ENCODE data around the gene ZDHHC8.

Gene ZDHHC8

GRCh38 chr22:20181194-20181883 is 49.7 kb downstream of the ZDHHC8 start:
- no peak for DNase-seq

- no peak for DNase-seq
These were observed 50.3 kb downstream of the ZDHHC8 start for GRCh38 chr22:20181884-20182236.

- no peak for DNase-seq
These were observed 50.8 kb downstream of the ZDHHC8 start for GRCh38 chr22:20182365-20182764.

- no peak for DNase-seq
These were observed 51.5 kb downstream of the ZDHHC8 start for GRCh38 chr22:20183101-20183500.

- no peak for DNase-seq
These were observed 52.2 kb downstream of the ZDHHC8 start for GRCh38 chr22:20183823-20184222.

GRCh38 chr22:20184501-20185165 is 53.0 kb downstream of the ZDHHC8 start:
- DNase-seq: no peak

- no peak for DNase-seq
These were observed 54.1 kb downstream of the ZDHHC8 start for GRCh38 chr22:20185750-20186149.

GRCh38 chr22:20186183-20186870 is 54.7 kb downstream of the ZDHHC8 start:
- no peak for DNase-seq

GRCh38 chr22:20186871-20187546 is 55.4 kb downstream of the ZDHHC8 start:
- DNase-seq: no peak

- DNase-seq: no peak
These were observed 56.4 kb downstream of the ZDHHC8 start for GRCh38 chr22:20187777-20188566.

GRCh38 chr22:20188567-20188877 is 56.9 kb downstream of the ZDHHC8 start:
- DNase-seq: no peak

- DNase-seq: no peak
These were observed 59.5 kb downstream of the ZDHHC8 start for GRCh38 chr22:20191000-20191515.

- DNase-seq: no peak
These were observed 60.2 kb downstream of the ZDHHC8 start for GRCh38 chr22:20191803-20192202.

- no peak for DNase-seq
These were observed 60.8 kb downstream of the ZDHHC8 start for GRCh38 chr22:20192293-20192971.

GRCh38 chr22:20192972-20193760 is 61.6 kb downstream of the ZDHHC8 start:
- DNase-seq: no peak

GRCh38 chr22:20193761-20194494 is 62.3 kb downstream of the ZDHHC8 start:
- DNase-seq: no peak

- no peak for DNase-seq
These were observed 63.3 kb downstream of the ZDHHC8 start for GRCh38 chr22:20194681-20195593.

GRCh38 chr22:20196094-20196842 is 64.7 kb downstream of the ZDHHC8 start:
- DNase-seq: no peak

Measured in NCI-H187 (cell line).